Right lobe of liver (tissue), 4 donors: ENCODE data around the gene FBL.

Experiments used
- CTCF ChIP-seq, 4 donors: fragments of 200-600 bp in 3 of 4; fragments of 450-650 bp in 1 of 4; IDR thresholded peaks; one replicate each; pipeline versions ENCODE4 v1.5.1 to v1.8.0; 2016 to 2022; ENCODE audit warnings: antibody characterized with exemption in 4 of 4, mild to moderate bottlenecking in 2 of 4
- POLR2A ChIP-seq: fragments of 450-650 bp; IDR thresholded peaks from one replicate; pipeline ENCODE4 v1.6.1; 2017; ENCODE audit warnings: antibody characterized with exemption, mild to moderate bottlenecking
- donor health status: DM: no; HTN: no; CAD: no.
- donor health status: DM: no; HTN: no; CAD: no.
- donor health status: DM: no; HTN: yes; CAD: no.

DNA sequence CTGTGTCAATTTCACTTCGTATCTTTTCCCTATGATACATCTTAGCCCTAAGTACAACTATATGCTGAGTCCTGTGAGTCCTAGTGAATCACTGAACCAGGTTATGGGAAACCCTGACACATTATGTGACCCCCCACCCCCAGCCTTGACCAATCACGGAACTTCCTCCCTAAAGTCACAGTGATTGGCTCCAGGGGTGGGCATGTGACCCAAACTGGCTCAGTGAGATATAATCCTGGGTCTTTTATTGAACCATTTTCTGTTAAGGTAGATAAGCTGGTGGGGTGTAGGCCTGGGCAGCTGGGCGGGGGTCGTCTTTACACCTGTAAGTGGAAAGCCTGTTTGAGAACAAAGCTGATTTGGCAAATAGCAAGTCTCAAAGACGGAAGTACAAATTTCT is 19.8 kb upstream of the FBL start:
- TF ChIP-seq POLR2A (no peak), CTCF (IDR thresholded peaks at IDR 0.05) (no peak)
